Measurements from ENCODE around the gene SLC36A3.
"Not testable (repeated sequence)": the region's sequence is repeated elsewhere in the genome, so short reads cannot be mapped to it uniquely, and the experiment has no call there.

SLC36A3 gene

GRCh38 chr5:151237685-151238084 is 65.9 kb downstream of the SLC36A3 start:
- no peak for DNase-seq

- DNase-seq, result no peak
Observed at GRCh38 chr5:151236888-151237287, 66.7 kb downstream of the SLC36A3 start.

GRCh38 chr5:151235239-151235571 is 68.4 kb downstream of the SLC36A3 start:
- DNase-seq, result not testable (repeated sequence)

- no peak for DNase-seq
Observed at GRCh38 chr5:151234476-151235238, 68.9 kb downstream of the SLC36A3 start.

- DNase-seq, result no peak
Observed at GRCh38 chr5:151233616-151234085, 69.9 kb downstream of the SLC36A3 start.

GRCh38 chr5:151231359-151231758 is 72.2 kb downstream of the SLC36A3 start:
- DNase-seq, result no peak

GRCh38 chr5:151230048-151230680 is 73.4 kb downstream of the SLC36A3 start:
- no peak for DNase-seq

GRCh38 chr5:151228986-151229385 is 74.6 kb downstream of the SLC36A3 start:
- no peak for DNase-seq

GRCh38 chr5:151227918-151228447 is 75.6 kb downstream of the SLC36A3 start:
- DNase-seq, result no peak
